Lung (tissue), 12 donors: ENCODE measurements around the gene CCNYL1. TPM values are rescaled to one million over a fixed set of nuclear protein-coding genes. Genes with fewer than 3 reads are reported as not detected.
"Not testable (repeated sequence)": the region's sequence is repeated elsewhere in the genome, so short reads cannot be mapped to it uniquely, and the experiment has no call there.

Experiments
- ATAC-seq: fragments of 200-7000 bp; cut with Tn5 transposase; one replicate; pipeline ENCODE4 v1.9.1; 2020; ENCODE audit warnings: moderate number of reproducible peaks; ENCODE audit not compliant: insufficient read depth, low FRiP score
- DNase-seq, 3 donors: peaks; one replicate each; pipeline ENCODE4 v3.0.0-alpha.2; 2013 to 2017
- H3K27ac ChIP-seq, 2 donors: one replicate each; pipeline ENCODE4 v1.5.1; 2013; ENCODE audit warnings: mild to moderate bottlenecking in 2 of 2, moderate library complexity in 2 of 2, control low read depth in 1 of 2, inconsistent platforms in 1 of 2, low read depth in 1 of 2, low read length in 1 of 2
- H3K27me3 ChIP-seq, 3 donors: one replicate each; pipeline ENCODE4 v1.5.1; 2013; ENCODE audit warnings: low read length in 2 of 3; ENCODE audit not compliant: control insufficient read depth in 3 of 3, insufficient read depth in 3 of 3
- H3K36me3 ChIP-seq, 4 donors: one replicate each; pipeline ENCODE4 v1.5.1; 2013; ENCODE audit warnings: low read length in 4 of 4, mild to moderate bottlenecking in 1 of 4, moderate library complexity in 1 of 4; ENCODE audit not compliant: control insufficient read depth in 4 of 4, insufficient read depth in 4 of 4
- H3K4me1 ChIP-seq, 5 donors: one replicate each; pipeline ENCODE4 v1.5.1; 2013; ENCODE audit warnings: low read length in 5 of 5, mild to moderate bottlenecking in 2 of 5, moderate library complexity in 1 of 5; ENCODE audit not compliant: control insufficient read depth in 5 of 5, insufficient read depth in 5 of 5
- H3K4me3 ChIP-seq: one replicate; pipeline ENCODE4 v1.5.1; 2013; ENCODE audit warnings: mild to moderate bottlenecking, control low read depth, moderate library complexity
- H3K9ac ChIP-seq, 2 donors: one replicate each; pipeline ENCODE4 v1.5.1; 2013; ENCODE audit warnings: low read length in 2 of 2, control low read depth in 1 of 2; ENCODE audit not compliant: insufficient read depth in 1 of 2
- H3K9me3 ChIP-seq, 4 donors: one replicate each; pipeline ENCODE4 v1.5.1; 2013; ENCODE audit warnings: low read length in 3 of 4, mild to moderate bottlenecking in 1 of 4, moderate library complexity in 1 of 4; ENCODE audit not compliant: control insufficient read depth in 4 of 4, insufficient read depth in 3 of 4
- CTCF ChIP-seq: IDR thresholded peaks from 2 replicates; pipeline ENCODE4 v1.5.1; 2012; ENCODE audit warnings: mild to moderate bottlenecking; ENCODE audit errors: control extremely low read depth, extremely low read depth
- WGBS, 2 donors: extraction: QIAGEN DNeasy Blood & Tissue Kit; methylation state at CpG; one replicate each; pipeline ENCODE4 v1.1.7; 2013; 5-methylcytosine and 5-hydroxymethylcytosine counted together
- polyA plus RNA-seq, 2 donors: library from polyadenylated mRNA; stranded (reverse); fragments of 200-250 nt; gene quantifications; one replicate each; pipeline ENCODE4 v1.2.1, GENCODE V29; 2013
- total RNA-seq, 2 donors: library from RNA; depleted of rRNA in 1 of 2; stranded (reverse); fragments of >200 nt in 1 of 2; gene quantifications; one replicate each; pipeline ENCODE4 v1.2.1, GENCODE V29; 2014 to 2021
- donor health status: control.
- donor health status: control.
- donor health status: Bipolar disorder and iron deficiency.
- donor health status: healthy.
- donor health status: DM: yes; HTN: yes; CAD: no.

Gene CCNYL1
- total and polyA plus RNA-seq, 4 donors: 11.1 to 25.1 (median 12.7) TPM

GRCh38 chr2:207720517-207721187 lies 9.2 kb downstream of the CCNYL1 start:
- no peaks in the 10 kb centered on the region for H3K27me3 ChIP-seq
- H3K27ac ChIP-seq: no peak overlapping the region
- WGBS, 2 donors: 77% methylated on average over 6 of the region's 6 CpGs
- H3K9ac ChIP-seq: no peak overlapping the region
- ATAC-seq (peak; percentile 29), DNase-seq (no peak)
- H3K36me3 ChIP-seq: no peaks in the 10 kb centered on the region
- no peak overlapping the region for H3K4me3 ChIP-seq
- no peak for TF ChIP-seq CTCF
- H3K9me3 ChIP-seq: no peaks in the 10 kb centered on the region
- H3K4me1 ChIP-seq: no peaks in the 10 kb centered on the region

- no peak overlapping the region for H3K4me3 ChIP-seq
- H3K27ac ChIP-seq: no peak overlapping the region
- no peak overlapping the region for H3K9ac ChIP-seq
- no peaks in the 10 kb centered on the region for H3K4me1 ChIP-seq
- H3K27me3 ChIP-seq: no peaks in the 10 kb centered on the region
- ATAC-seq (no peak), DNase-seq (no peak)
- no peaks in the 10 kb centered on the region for H3K9me3 ChIP-seq
- no peaks in the 10 kb centered on the region for H3K36me3 ChIP-seq
- WGBS, 2 donors: 81 to 85% methylated on average over 7 of the region's 7 CpGs
- TF ChIP-seq CTCF: no peak
Measured at GRCh38 chr2:207722773-207723424, 11.5 kb downstream of the CCNYL1 start.

- H3K27ac ChIP-seq, DNase-seq, H3K9me3 ChIP-seq, H3K4me3 ChIP-seq, H3K36me3 ChIP-seq, ATAC-seq, H3K4me1 ChIP-seq, H3K27me3 ChIP-seq, H3K9ac ChIP-seq: not testable (repeated sequence)
- WGBS, 2 donors: 73 to 84% methylated on average over 8 of the region's 8 CpGs
Measured at GRCh38 chr2:207723425-207723787, 12.0 kb downstream of the CCNYL1 start.

GRCh38 chr2:207724113-207724512 lies 12.7 kb downstream of the CCNYL1 start:
- ATAC-seq: no peak
- no peak for TF ChIP-seq CTCF
- H3K4me3 ChIP-seq: no peak overlapping the region
- H3K9ac ChIP-seq: no peak overlapping the region
- 53 to 74% methylated on average over 3 of the region's 3 CpGs for WGBS, 2 donors
- H3K27ac ChIP-seq: no peak overlapping the region
- H3K4me1 ChIP-seq: no peaks in the 10 kb centered on the region
- no peak for DNase-seq
- no peaks in the 10 kb centered on the region for H3K27me3 ChIP-seq
- H3K9me3 ChIP-seq: no peaks in the 10 kb centered on the region
- H3K36me3 ChIP-seq: no peaks in the 10 kb centered on the region
